ENCODE results near the gene ARID1A.

The ARID1A gene

GRCh38 chr1:26727476-26727875 is 31.7 kb downstream of the ARID1A start:
- no peak overlapping the region for H3K9ac ChIP-seq (ENCODE audit: low read length)
- peaks cover 69% of the 10 kb centered on the region for H3K79me2 ChIP-seq (ENCODE audit: insufficient read depth, low read length)
- TF ChIP-seq EZH2 (IDR thresholded peaks at IDR 0.05; ENCODE audit: borderline replicate concordance, low read length) (no peak), CTCF (IDR thresholded peaks at IDR 0.05; ENCODE audit: low read length) (no peak)
- no peak overlapping the region for H3K4me2 ChIP-seq (ENCODE audit: low read length)
- no peaks in the 10 kb centered on the region for H3K9me2 ChIP-seq (ENCODE audit: low read depth, low read length)
- no peaks in the 10 kb centered on the region for H3K9me3 ChIP-seq (ENCODE audit: low read length)
- no peak overlapping the region for H3K27ac ChIP-seq (ENCODE audit: low read depth, low read length, poor library complexity, severe bottlenecking)
- H3K27me3 ChIP-seq (ENCODE audit: insufficient read depth, low read length) = no peaks in the 10 kb centered on the region
- H3K4me3 ChIP-seq (ENCODE audit: low read depth, low read length, poor library complexity, severe bottlenecking) = no peak overlapping the region
- H3F3A ChIP-seq (ENCODE audit: insufficient read depth, low read length) = no peaks in the 10 kb centered on the region
- peaks cover 53% of the 10 kb centered on the region for H3K36me3 ChIP-seq (ENCODE audit: insufficient read depth, low read length)
- H2AFZ ChIP-seq (ENCODE audit: low read length) = no peak overlapping the region
- peaks cover 26% of the 10 kb centered on the region for H3K4me1 ChIP-seq (ENCODE audit: insufficient read depth, low read length, severe bottlenecking)
- 0 out of 2 replicates have a peak, but pooled peaks cover 2% of the 10 kb centered on the region for H4K20me1 ChIP-seq (ENCODE audit: insufficient read depth, low read length)

- 0 out of 2 replicates have a peak, but pooled peaks cover 2% of the 10 kb centered on the region for H4K20me1 ChIP-seq (ENCODE audit: insufficient read depth, low read length)
- H3K4me1 ChIP-seq (ENCODE audit: insufficient read depth, low read length, severe bottlenecking) = peaks cover 14% of the 10 kb centered on the region
- H2AFZ ChIP-seq (ENCODE audit: low read length) = no peak overlapping the region
- H3K79me2 ChIP-seq (ENCODE audit: insufficient read depth, low read length) = peaks cover 57% of the 10 kb centered on the region
- H3K4me3 ChIP-seq (ENCODE audit: low read depth, low read length, poor library complexity, severe bottlenecking) = no peak overlapping the region
- no peak overlapping the region for H3K9ac ChIP-seq (ENCODE audit: low read length)
- no peak overlapping the region for H3K4me2 ChIP-seq (ENCODE audit: low read length)
- H3K27ac ChIP-seq (ENCODE audit: low read depth, low read length, poor library complexity, severe bottlenecking) = no peak overlapping the region
- H3F3A ChIP-seq (ENCODE audit: insufficient read depth, low read length) = no peaks in the 10 kb centered on the region
- TF ChIP-seq CTCF (IDR thresholded peaks at IDR 0.05; ENCODE audit: low read length) = no peak
- no peak for TF ChIP-seq EZH2 (IDR thresholded peaks at IDR 0.05; ENCODE audit: borderline replicate concordance, low read length)
- no peaks in the 10 kb centered on the region for H3K9me3 ChIP-seq (ENCODE audit: low read length)
- peaks cover 64% of the 10 kb centered on the region for H3K36me3 ChIP-seq (ENCODE audit: insufficient read depth, low read length)
- H3K9me2 ChIP-seq (ENCODE audit: low read depth, low read length) = no peaks in the 10 kb centered on the region
- no peaks in the 10 kb centered on the region for H3K27me3 ChIP-seq (ENCODE audit: insufficient read depth, low read length)
These were observed 32.8 kb downstream of the ARID1A start for GRCh38 chr1:26728645-26729044.

- peaks cover 74% of the 10 kb centered on the region for H3K36me3 ChIP-seq (ENCODE audit: insufficient read depth, low read length)
- H3K27me3 ChIP-seq (ENCODE audit: insufficient read depth, low read length) = no peaks in the 10 kb centered on the region
- H2AFZ ChIP-seq (ENCODE audit: low read length) = no peak overlapping the region
- no peaks in the 10 kb centered on the region for H3K9me2 ChIP-seq (ENCODE audit: low read depth, low read length)
- H3K27ac ChIP-seq (ENCODE audit: low read depth, low read length, poor library complexity, severe bottlenecking) = no peak overlapping the region
- H3K4me2 ChIP-seq (ENCODE audit: low read length) = no peak overlapping the region
- H3F3A ChIP-seq (ENCODE audit: insufficient read depth, low read length) = no peaks in the 10 kb centered on the region
- no peak overlapping the region for H3K4me3 ChIP-seq (ENCODE audit: low read depth, low read length, poor library complexity, severe bottlenecking)
- no peaks in the 10 kb centered on the region for H3K9me3 ChIP-seq (ENCODE audit: low read length)
- peaks cover 52% of the 10 kb centered on the region for H3K79me2 ChIP-seq (ENCODE audit: insufficient read depth, low read length)
- peaks cover 4% of the 10 kb centered on the region for H3K4me1 ChIP-seq (ENCODE audit: insufficient read depth, low read length, severe bottlenecking)
- 0 out of 2 replicates have a peak, but pooled peaks cover 2% of the 10 kb centered on the region for H4K20me1 ChIP-seq (ENCODE audit: insufficient read depth, low read length)
- H3K9ac ChIP-seq (ENCODE audit: low read length) = no peak overlapping the region
- no peak for TF ChIP-seq CTCF (IDR thresholded peaks at IDR 0.05; ENCODE audit: low read length)
These were observed 33.8 kb downstream of the ARID1A start for GRCh38 chr1:26729633-26730032.

All from OCI-LY1 (cell line).